Left renal cortex interstitium (tissue), 4 donors: Measurements from ENCODE around the gene SFPQ. TPM values are rescaled to one million over a fixed set of nuclear protein-coding genes. Genes with fewer than 3 reads are reported as not detected.
A peak's percentile ranks its signal among the peaks of the same experiment; 100 is the strongest.
"Not testable (repeated sequence)": the region's sequence is repeated elsewhere in the genome, so short reads cannot be mapped to it uniquely, and the experiment has no call there.

Experiments
- DNase-seq, 4 donors: peaks; one replicate each; pipeline ENCODE4 v3.0.0-alpha.2; 2013; ENCODE audit warnings: low read depth in 4 of 4, low spot score in 2 of 4, missing footprints in 1 of 4
- polyA plus RNA-seq, 4 donors: library from polyadenylated mRNA; unstranded; fragments of 120-200 nt; gene quantifications; one replicate each; pipeline ENCODE4 v1.2.1, GENCODE V29; 2013; ENCODE audit not compliant: insufficient read length in 4 of 4

Gene SFPQ, protein sequence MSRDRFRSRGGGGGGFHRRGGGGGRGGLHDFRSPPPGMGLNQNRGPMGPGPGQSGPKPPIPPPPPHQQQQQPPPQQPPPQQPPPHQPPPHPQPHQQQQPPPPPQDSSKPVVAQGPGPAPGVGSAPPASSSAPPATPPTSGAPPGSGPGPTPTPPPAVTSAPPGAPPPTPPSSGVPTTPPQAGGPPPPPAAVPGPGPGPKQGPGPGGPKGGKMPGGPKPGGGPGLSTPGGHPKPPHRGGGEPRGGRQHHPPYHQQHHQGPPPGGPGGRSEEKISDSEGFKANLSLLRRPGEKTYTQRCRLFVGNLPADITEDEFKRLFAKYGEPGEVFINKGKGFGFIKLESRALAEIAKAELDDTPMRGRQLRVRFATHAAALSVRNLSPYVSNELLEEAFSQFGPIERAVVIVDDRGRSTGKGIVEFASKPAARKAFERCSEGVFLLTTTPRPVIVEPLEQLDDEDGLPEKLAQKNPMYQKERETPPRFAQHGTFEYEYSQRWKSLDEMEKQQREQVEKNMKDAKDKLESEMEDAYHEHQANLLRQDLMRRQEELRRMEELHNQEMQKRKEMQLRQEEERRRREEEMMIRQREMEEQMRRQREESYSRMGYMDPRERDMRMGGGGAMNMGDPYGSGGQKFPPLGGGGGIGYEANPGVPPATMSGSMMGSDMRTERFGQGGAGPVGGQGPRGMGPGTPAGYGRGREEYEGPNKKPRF
- 1,000 to 10,000 TPM in 1 of 4 donors, 100 to 1,000 TPM in 3; 472 to 1,088 (median 773) TPM for polyA plus RNA-seq

DNA sequence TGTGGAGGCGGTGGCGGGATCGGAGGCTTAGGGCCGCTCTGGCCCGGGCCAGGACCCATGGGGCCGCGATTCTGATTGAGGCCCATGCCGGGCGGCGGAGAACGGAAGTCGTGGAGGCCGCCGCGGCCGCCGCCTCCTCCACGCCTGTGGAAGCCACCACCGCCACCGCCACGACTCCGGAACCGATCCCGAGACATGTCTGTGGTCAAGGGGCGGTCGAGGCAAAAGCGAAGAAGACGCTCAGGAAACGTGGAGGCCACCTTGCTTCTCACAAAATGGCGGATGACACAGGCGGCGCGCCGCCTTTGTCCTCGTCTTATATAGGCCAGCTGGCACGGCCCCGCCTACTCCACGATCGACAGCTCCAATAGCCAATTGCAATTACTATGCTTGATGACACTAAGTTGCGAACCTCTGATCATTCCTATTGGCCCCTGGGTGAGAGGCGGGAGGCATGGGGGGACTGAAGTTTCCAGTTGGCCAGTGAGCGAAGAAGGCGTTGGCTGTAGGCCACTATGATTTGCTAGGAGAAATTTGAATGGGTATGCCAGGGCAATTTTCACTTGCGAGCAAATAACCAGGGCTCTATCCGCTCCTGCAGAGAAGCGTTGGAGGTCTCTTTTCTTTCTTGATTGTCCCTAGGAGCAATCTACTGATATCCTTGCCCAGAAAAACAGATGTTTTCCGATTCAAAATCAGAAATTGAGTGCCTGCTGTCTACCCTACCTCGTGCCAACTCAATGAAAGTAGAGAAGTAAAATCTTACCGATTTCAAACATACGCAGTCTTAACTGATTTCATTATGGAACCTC is at the start of gene SFPQ:
SFPQ (minus strand) TSS at position 293 of the 812 bp plus-strand sequence; CDS start at position 197, 96 bp downstream.
- peak; percentile 97 to 98 (median 98) for DNase-seq

DNA sequence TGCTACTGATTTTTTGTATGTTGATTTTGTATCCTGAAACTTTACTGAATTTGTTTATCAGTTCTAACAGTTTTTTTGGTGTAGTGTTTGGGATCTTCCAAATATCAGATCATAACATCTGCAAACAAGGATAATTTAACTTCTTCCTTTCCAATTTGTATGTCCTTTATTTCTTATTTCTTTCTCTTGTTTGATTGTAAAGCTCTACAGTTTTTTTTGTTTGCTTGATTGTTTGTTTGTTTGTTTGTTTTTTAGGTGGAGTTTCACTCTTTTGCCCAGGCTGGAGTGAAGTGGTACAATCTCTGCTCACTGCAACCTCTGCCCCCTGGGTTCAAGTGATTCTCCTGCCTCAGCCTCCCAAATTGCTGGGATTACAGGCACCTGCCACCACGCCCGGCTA is 43.8 kb upstream of the SFPQ start:
- not testable (repeated sequence) for DNase-seq

DNA sequence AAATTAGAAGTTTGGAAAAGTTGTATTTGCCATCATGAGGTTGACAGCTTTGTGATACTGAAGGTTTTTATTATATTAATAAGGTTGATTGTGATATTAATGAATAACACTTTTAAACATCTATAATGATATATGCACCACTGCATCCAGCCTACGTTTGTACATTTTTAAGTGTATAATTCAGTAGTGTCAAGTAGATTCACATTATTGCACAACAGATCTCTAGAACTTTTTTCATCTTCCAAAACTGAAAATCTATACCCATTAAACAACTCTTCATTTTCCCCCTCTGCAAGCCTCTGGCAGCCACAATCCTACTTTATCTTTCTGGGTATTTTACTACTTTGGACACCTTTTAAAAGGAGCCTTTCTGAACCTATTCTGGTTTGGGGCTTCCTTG is 38.3 kb upstream of the SFPQ start:
- DNase-seq: no peak

DNA sequence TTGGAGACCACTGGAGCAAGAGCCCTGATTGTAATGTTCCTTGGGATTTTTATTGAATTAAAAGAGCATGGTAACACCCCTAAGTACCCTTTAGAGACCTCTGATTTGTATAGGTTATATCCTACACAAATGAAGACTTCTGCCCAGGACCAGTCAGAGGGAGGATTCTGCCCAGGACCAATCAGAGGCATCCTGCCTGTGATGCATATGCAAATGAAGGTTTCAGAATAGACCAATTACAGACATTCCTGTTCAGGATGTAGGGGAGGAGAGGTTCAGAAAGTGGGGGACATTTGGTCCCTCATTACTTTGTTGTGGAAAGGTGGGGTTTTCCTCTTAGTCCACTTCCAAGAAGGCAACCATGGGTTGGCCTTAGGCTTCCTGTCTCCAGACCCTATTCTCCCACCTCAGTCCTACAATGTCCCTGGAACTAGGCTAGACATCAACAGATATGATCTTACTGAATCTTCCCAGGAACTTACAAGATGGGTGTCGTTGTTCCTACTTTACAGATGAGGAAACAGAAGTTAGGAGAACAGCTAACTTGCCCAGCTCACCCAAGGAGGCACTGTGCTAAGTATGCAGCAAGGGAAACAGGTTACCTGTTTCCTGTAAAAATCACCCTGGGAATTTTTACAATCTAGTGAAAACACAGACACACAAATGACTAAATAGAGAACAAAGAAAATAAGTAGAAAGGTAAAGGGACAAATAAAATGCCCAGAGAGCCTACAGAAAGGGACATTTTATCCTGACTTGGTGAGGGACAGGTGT is 36.8 kb upstream of the SFPQ start:
- no peak for DNase-seq

DNA sequence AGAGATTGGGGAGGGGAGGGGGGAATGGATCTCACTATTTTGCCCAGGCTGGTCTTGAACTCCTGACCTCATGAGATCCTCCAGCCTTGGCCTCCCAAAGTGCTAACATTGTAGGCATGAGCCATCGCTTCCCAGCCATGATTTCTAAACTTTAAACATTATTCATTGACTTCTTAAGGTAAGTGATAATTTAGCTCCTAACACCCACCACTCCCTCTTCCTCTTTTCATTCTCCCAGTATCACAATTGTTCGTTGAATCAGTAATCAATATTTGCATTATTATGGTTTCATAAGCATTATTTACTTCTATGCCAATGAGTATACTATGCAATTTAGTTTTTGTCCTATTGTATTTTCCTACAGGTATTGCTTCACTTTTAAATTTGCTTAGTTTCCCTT is 33.6 kb upstream of the SFPQ start:
- DNase-seq: no peak

DNA sequence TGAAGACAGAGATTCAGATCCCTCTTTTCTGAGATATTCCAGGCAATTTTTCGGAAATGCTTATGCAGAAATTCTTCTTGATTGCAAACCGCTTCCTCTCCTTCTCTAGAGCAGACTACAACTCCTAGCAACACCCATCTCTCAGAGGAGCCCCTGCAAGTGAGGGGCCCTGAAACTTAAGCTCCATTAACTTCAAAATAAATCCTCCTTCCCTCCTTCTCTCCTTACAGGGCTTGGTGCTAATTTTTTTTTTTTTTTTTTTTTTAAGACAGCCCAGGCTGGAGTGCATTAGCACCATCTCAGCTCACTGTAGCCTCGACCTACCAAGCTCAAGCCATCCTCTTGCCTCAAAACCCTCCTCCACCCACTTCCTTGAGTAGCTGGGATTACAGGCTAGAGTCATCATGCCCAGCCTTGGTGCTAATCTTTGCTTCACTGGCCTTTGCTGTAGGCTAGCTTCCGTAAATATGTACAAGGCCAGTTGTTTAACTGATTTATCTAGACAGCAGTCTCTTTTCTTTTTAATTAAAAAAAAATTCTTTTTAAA is 30.2 kb upstream of the SFPQ start:
- DNase-seq: no peak

DNA sequence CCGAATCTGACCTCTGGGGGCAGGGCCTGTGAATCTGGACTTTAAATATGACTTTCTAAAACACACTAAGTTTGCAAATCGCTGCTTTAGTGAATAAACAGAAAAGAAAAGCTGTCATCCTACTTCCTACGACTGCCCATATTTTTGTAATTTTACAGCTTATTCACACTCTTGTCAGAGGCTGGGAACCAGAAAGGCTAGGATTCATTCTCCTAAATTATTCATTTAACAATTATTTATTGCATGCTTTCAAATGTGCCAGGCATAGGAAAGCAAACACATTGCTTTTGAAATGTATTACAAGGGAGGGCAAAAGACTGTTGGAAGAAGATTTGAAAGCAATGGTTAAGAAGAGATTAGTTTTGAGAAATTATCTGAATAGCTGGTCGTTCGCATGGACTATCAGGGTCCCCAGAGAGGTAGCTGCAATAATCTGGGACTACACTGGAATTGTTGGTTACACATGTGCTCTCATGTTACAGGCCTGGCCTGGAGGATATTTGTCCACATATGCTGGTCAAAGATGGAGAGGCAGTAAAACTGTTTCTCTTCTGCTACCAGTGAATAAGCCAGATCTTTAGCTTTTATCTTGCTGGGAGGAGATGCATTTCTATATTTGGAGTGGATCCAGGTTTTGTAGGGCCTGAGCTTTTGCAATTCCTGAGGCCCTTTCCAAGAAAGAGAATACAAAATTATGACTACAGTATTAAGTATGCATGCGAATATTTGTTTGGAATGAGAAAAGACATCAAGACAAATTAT is 29.6 kb upstream of the SFPQ start:
- DNase-seq: no peak

DNA sequence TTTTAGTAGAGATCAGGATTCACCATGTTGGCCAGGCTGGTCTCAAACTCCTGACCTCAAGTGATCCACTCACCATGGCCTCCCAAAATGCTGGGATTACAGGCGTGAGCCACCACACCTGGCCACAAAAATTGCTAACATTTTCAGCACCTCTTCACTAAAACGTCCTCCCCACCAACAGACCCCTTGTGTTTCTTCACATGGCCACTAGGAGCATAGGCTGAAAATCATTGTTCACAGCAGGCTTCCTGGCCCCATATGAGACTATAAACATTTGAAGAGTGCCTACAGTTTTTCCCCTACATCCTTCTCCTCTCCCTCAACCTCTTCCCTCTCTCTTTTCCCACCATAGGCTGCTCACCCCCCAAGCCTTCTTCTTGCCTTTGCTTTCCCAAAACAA is 28.0 kb upstream of the SFPQ start:
- DNase-seq: no peak

DNA sequence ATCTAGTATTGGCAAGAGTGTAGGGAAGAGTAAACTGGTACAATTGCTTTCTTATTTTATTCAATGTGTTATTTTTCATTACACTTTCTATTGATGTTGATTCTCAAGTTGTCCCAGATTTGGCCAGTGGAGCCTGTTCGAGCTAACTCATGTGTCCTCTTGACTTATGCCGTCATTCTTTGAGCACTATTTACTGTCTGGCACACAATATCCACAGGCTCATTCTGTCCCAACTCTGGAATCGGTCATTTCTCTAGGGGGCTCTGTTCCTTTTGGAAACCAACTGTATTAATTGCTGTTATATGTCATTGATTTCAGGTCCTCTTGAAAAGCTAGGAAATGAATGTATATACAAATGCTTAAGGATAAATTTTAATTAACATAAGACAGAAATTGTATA is 22.4 kb upstream of the SFPQ start:
- DNase-seq: no peak

DNA sequence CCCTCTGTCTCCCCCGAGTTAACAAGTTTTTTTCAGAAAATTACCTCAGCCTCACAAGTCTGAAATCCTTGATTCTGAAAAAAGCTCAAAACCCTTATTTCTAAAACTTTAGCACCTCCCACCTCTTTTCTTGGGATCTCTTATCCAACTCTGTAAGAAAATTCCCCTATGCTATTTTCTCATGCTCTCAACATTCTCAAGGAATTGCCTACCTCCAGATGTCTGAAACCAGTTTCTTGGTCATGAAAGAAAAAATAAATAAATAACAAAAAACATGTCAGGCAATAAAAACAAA is 18.1 kb upstream of the SFPQ start:
- no peak for DNase-seq

DNA sequence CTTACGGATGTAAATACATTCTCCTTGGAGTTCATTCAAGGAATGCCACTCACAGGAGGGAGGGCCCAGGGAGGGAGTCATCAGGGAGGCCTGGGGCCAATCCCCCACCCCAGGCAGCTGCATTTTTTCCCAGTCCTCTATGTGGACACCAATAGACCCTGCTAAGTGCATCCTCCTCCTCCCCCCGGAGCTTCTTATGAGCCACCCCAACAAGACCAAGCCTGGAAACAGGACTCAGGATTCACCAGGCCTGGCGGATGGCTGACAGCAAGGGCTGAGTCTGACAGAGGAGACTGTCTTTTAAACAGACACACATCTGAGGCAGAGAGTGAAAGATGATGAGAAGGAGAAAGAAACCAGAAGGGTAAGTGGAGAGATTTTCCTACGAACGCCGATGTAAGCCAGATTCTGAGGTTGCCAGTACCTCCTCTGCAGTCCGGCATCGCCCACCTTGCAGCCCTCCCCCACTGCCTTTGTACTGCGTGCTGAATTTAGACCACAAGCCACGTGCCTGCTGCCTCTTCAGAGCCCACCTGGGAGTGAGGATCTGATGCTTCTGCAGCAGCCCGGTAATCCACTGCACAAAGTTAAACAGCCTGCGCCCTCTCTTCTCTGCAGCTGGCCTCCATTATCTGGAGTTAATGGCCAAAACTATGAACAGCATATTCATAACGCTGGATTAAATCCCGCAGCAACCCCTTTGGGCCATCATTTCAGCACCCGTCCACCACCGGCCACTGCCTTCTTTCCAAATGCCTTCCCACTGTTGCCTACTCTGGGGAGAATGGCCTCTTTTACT is 17.6 kb upstream of the SFPQ start:
- DNase-seq: no peak

DNA sequence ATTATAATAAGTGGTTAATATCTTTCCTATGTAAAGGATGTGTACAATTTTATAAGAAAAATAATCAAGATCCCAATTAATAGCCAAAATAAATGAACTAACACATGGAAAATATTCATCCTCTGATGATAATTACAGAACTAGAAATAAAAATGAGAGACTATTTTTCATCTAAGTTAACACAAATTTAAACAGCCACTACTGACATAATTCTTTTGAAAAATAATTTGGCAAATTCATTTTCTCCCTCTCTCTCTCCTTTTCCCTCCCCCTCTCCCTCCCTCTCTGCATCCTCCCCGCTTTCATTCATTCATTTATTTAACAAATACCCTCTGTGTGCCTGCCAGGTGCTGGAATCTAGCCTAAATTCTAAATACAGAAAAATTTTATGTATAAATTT is 10.3 kb upstream of the SFPQ start:
- DNase-seq: no peak

DNA sequence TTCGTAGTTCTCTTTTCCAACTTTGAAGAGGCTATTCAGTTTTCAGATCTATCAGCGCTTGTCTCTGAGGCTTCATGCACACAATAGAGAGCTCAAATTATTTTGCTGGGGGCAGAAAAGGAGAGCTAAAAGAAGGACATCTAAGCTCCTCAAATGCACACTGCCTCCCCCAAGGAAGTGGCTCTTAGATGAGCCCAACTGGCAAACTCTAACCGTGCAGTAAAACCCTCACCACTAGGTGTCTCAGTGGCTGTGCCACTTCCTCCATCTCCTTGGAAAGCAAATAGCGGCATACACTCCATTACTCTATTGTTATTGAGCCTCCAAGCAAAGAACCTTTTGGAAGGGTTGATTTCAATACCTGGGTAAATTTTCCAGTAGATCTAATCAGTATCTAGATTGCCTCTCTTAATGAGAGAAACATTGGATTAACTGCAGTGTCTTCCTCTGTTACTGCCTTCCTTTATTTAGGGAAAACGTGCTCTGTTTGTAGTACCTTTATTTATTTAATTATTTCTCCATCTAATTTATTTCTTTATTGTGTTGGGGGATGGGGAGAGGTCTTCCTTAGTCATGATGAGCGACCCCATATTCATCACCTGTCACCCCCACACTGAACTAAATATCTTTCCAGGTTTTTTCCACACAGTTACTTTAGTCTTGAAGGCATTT is 9.2 kb upstream of the SFPQ start:
- DNase-seq: peak in 3 of 4 donors; percentile 59 to 79 (median 71)

DNA sequence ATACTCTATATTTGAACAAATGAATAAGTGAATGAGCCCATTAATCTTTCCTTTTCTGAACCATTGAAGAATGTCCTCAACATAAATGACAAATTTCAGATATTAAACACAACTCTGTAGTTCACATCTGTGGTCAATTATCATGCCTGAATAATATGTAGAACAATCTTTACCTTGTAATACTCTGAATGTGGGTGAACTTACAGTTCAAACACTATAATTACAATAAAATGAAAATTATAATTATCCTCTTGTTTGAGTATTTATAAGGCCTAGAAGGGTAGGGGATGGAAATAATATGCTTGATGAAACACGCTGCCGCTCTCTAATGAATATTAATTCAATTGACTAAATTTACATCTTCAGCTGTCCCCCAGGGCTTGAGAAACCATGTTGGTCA is 8.7 kb upstream of the SFPQ start:
- no peak for DNase-seq

DNA sequence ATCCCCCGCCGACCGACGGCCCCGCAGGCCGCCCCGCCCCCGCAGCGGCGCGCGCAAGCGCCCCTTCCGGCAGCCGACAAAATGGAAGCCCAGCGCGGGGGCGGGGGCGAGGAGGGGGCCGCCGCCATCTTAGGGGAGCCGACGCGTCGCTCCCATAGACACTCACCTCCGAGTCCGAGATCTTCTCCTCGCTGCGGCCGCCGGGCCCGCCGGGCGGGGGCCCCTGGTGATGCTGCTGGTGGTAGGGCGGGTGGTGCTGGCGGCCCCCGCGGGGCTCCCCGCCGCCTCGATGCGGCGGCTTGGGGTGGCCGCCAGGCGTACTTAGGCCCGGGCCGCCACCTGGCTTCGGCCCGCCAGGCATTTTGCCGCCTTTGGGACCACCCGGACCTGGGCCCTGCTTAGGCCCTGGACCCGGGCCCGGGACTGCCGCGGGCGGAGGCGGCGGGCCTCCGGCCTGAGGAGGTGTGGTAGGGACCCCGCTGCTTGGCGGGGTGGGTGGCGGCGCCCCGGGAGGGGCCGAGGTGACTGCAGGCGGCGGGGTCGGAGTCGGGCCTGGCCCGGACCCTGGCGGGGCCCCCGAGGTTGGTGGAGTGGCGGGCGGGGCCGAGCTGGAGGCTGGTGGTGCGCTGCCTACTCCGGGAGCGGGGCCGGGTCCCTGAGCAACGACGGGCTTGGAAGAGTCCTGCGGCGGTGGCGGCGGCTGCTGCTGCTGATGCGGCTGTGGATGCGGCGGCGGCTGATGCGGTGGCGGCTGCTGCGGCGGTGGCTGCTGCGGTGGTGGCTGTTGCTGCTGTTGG is 691 bp downstream of the SFPQ start:
- peak in 3 of 4 donors; percentile 67 to 81 (median 71) for DNase-seq

DNA sequence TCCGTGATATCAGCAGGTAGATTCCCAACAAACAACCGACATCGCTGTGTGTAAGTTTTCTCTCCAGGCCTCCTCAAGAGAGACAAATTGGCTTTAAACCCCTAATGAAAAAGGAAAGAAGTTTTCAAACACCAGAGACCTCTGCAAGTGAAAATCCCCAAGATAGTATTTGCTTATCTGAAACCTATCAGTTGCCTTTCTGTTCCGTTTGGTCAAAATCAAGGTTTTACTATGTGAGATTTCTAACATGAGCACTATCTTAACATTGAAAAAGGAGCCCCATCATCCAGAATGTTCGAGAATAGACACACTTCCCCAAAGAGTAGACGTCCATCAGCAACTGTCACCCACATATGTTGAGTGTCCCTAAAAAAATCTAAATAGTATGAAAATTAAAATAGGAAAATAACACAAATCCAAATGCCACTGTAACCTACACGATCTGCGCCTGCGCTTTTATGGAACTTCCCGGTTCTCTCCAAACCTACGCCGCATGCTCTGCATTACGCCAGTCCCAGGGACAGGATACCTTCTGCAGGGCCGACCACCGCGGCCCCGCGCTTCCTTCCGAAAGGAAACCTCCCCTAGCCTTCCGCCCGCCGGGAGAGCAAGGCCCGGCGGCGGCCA is 1.4 kb downstream of the SFPQ start:
- DNase-seq: no peak

DNA sequence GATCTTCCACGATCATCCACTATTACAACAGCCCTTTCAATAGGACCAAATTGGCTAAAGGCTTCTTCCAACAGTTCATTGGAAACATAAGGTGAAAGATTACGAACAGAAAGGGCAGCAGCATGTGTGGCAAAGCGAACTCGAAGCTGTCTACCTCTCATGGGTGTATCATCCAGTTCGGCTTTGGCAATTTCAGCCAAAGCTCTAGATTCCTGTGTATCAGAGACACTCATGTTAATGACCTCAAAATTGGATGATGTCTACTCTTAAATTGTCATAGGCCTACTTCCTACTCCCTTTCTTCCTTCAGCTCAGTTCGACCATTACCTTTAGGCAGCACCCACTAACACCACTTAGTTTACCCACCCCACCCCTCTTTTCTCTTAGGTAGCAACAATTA is 2.2 kb downstream of the SFPQ start:
- no peak for DNase-seq
